Activated CD4-positive, alpha-beta memory T cell treated with anti-CD3 and anti-CD28 coated beads, Interleukin-2, amount 10 ng/mL, durations not matched to agents 7 days and 5 days (primary cell): ENCODE data around the gene LRRC47. TPM values are rescaled to one million over a fixed set of nuclear protein-coding genes. Genes with fewer than 3 reads are reported as not detected.

Experiments
- CTCF ChIA-PET: fragments of 350-600 bp; sonication (Branson Sonifier 250); formaldehyde crosslinking; loops from one replicate; lab custom pipeline; 2021; ENCODE audit warnings: antibody characterized with exemption, inconsistent platforms; lab: Charles Lee
- POLR2A ChIA-PET: fragments of 350-600 bp; sonication (Branson Sonifier 250); formaldehyde crosslinking; loops from one replicate; lab custom pipeline; 2021; ENCODE audit warnings: antibody characterized with exemption; lab: Charles Lee
- DNase-seq: peaks from one replicate; pipeline ENCODE4 v3.0.0-alpha.2; 2020
- H3K27ac Mint-ChIP-seq: one replicate; pipeline ENCODE4 v1.8.0; 2021; ENCODE audit warnings: mild to moderate bottlenecking, mixed read lengths
- H3K27me3 Mint-ChIP-seq: one replicate; pipeline ENCODE4 v1.8.0; 2021; ENCODE audit warnings: mixed read lengths
- H3K36me3 Mint-ChIP-seq: one replicate; pipeline ENCODE4 v1.8.0; 2021; ENCODE audit warnings: low read depth, mixed read lengths
- H3K4me1 Mint-ChIP-seq: one replicate; pipeline ENCODE4 v1.8.0; 2021; ENCODE audit warnings: mixed read lengths
- H3K4me3 Mint-ChIP-seq: one replicate; pipeline ENCODE4 v1.8.0; 2021; ENCODE audit warnings: mild to moderate bottlenecking, mixed read lengths
- H3K9me3 Mint-ChIP-seq: one replicate; pipeline ENCODE4 v1.8.0; 2021; ENCODE audit warnings: mixed read lengths
- total RNA-seq, 2 experiments: library from RNA; stranded (reverse); gene quantifications; one replicate each; pipeline ENCODE4 v1.2.3, GENCODE V29; 2021

Gene LRRC47
- total RNA-seq, 2 experiments from 2014 or later, result 32.4 to 33.5 TPM

- Mint-ChIP-seq H3K27me3 (no peaks in the 10 kb centered on the region), H3K4me1 (peaks cover 33% of the 10 kb centered on the region), H3K9me3 (no peaks in the 10 kb centered on the region), H3K27ac (no peak overlapping the region), H3K4me3 (no peak overlapping the region), H3K36me3 (peaks cover 4% of the 10 kb centered on the region)
- DNase-seq, result no peak
- ChIA-PET POLR2A (no interaction called here), CTCF (no interaction called here)
Measured at GRCh38 chr1:3744646-3745045, 51.7 kb downstream of the LRRC47 start.

- DNase-seq, result no peak
- Mint-ChIP-seq H3K27ac (no peak overlapping the region), H3K27me3 (no peaks in the 10 kb centered on the region)
Measured at GRCh38 chr1:3743826-3744225, 52.5 kb downstream of the LRRC47 start.

GRCh38 chr1:3743421-3743820 lies 52.9 kb downstream of the LRRC47 start:
- Mint-ChIP-seq H3K27me3 (no peaks in the 10 kb centered on the region), H3K27ac (no peak overlapping the region), H3K4me3 (no peak overlapping the region), H3K9me3 (no peaks in the 10 kb centered on the region), H3K4me1 (peaks cover 31% of the 10 kb centered on the region), H3K36me3 (peaks cover 4% of the 10 kb centered on the region)
- POLR2A ChIA-PET, result no interaction called here
- DNase-seq, result no peak
- CTCF ChIA-PET, result no interaction called here

More at GRCh38 chr1:3743826-3744225, 52.5 kb downstream of the LRRC47 start:
- CTCF ChIA-PET, result no interaction called here
- Mint-ChIP-seq H3K4me3 (no peak overlapping the region), H3K9me3 (no peaks in the 10 kb centered on the region), H3K4me1 (peaks cover 32% of the 10 kb centered on the region), H3K36me3 (peaks cover 4% of the 10 kb centered on the region)
- POLR2A ChIA-PET, result no interaction called here

- Mint-ChIP-seq H3K4me1 (peaks cover 23% of the 10 kb centered on the region), H3K9me3 (no peaks in the 10 kb centered on the region), H3K4me3 (no peak overlapping the region), H3K36me3 (peaks cover 4% of the 10 kb centered on the region), H3K27me3 (no peaks in the 10 kb centered on the region), H3K27ac (no peak overlapping the region)
- CTCF ChIA-PET, result no interaction called here
- POLR2A ChIA-PET, result no interaction called here
- no peak for DNase-seq
Measured at GRCh38 chr1:3742439-3743298, 53.6 kb downstream of the LRRC47 start.

- ChIA-PET CTCF (no interaction called here), POLR2A (no interaction called here)
- Mint-ChIP-seq H3K4me1 (peaks cover 22% of the 10 kb centered on the region), H3K9me3 (no peaks in the 10 kb centered on the region), H3K27me3 (no peaks in the 10 kb centered on the region), H3K4me3 (no peak overlapping the region), H3K36me3 (peaks cover 4% of the 10 kb centered on the region), H3K27ac (no peak overlapping the region)
- no peak for DNase-seq
Measured at GRCh38 chr1:3741566-3742438, 54.5 kb downstream of the LRRC47 start.

- ChIA-PET CTCF (no interaction called here), POLR2A (no interaction called here)
- no peak overlapping the region for H3K4me3 Mint-ChIP-seq
- H3K36me3 Mint-ChIP-seq, result peaks cover 4% of the 10 kb centered on the region
- no peak for DNase-seq
- peaks cover 16% of the 10 kb centered on the region for H3K4me1 Mint-ChIP-seq
- no peaks in the 10 kb centered on the region for H3K9me3 Mint-ChIP-seq
- H3K27ac Mint-ChIP-seq, result no peak overlapping the region
- H3K27me3 Mint-ChIP-seq, result no peaks in the 10 kb centered on the region
Measured at GRCh38 chr1:3740752-3741151, 55.5 kb downstream of the LRRC47 start.

GRCh38 chr1:3740042-3740441 lies 56.3 kb downstream of the LRRC47 start:
- no peaks in the 10 kb centered on the region for H3K9me3 Mint-ChIP-seq
- ChIA-PET CTCF (no interaction called here), POLR2A (no interaction called here)
- H3K4me1 Mint-ChIP-seq, result peaks cover 9% of the 10 kb centered on the region
- peaks cover 1% of the 10 kb centered on the region for H3K36me3 Mint-ChIP-seq
- no peak overlapping the region for H3K4me3 Mint-ChIP-seq
- H3K27me3 Mint-ChIP-seq, result no peaks in the 10 kb centered on the region
- no peak overlapping the region for H3K27ac Mint-ChIP-seq
- DNase-seq, result no peak

- CTCF ChIA-PET, result no interaction called here
- H3K4me3 Mint-ChIP-seq, result no peak overlapping the region
- H3K4me1 Mint-ChIP-seq, result peaks cover 5% of the 10 kb centered on the region
- no peaks in the 10 kb centered on the region for H3K27me3 Mint-ChIP-seq
- H3K9me3 Mint-ChIP-seq, result no peaks in the 10 kb centered on the region
- POLR2A ChIA-PET, result no interaction called here
- no peak for DNase-seq
- H3K36me3 Mint-ChIP-seq, result no peaks in the 10 kb centered on the region
- no peak overlapping the region for H3K27ac Mint-ChIP-seq
Measured at GRCh38 chr1:3738943-3739342, 57.4 kb downstream of the LRRC47 start.

GRCh38 chr1:3736708-3737107 lies 59.6 kb downstream of the LRRC47 start:
- Mint-ChIP-seq H3K27me3 (no peaks in the 10 kb centered on the region), H3K27ac (no peak overlapping the region), H3K4me1 (peaks cover 3% of the 10 kb centered on the region), H3K9me3 (no peaks in the 10 kb centered on the region), H3K36me3 (no peaks in the 10 kb centered on the region), H3K4me3 (no peak overlapping the region)
- ChIA-PET POLR2A (no interaction called here), CTCF (no interaction called here)
- DNase-seq, result no peak

- ChIA-PET POLR2A (no interaction called here), CTCF (no interaction called here)
- no peak overlapping the region for H3K4me3 Mint-ChIP-seq
- no peak overlapping the region for H3K27ac Mint-ChIP-seq
- no peak for DNase-seq
- no peaks in the 10 kb centered on the region for H3K27me3 Mint-ChIP-seq
- no peaks in the 10 kb centered on the region for H3K36me3 Mint-ChIP-seq
- no peaks in the 10 kb centered on the region for H3K9me3 Mint-ChIP-seq
- H3K4me1 Mint-ChIP-seq, result peaks cover 3% of the 10 kb centered on the region
Measured at GRCh38 chr1:3736131-3736561, 60.2 kb downstream of the LRRC47 start.

- DNase-seq, result no peak
- no peaks in the 10 kb centered on the region for H3K36me3 Mint-ChIP-seq
- H3K27ac Mint-ChIP-seq, result no peak overlapping the region
- ChIA-PET POLR2A (no interaction called here), CTCF (interaction anchor here (2.2 kb wide), 1 partner anchor 11 kb away, joined by 6 read pairs; no protein-coding TSS in a partner anchor)
- no peaks in the 10 kb centered on the region for H3K27me3 Mint-ChIP-seq
- H3K9me3 Mint-ChIP-seq, result no peaks in the 10 kb centered on the region
- H3K4me1 Mint-ChIP-seq, result peaks cover 3% of the 10 kb centered on the region
- H3K4me3 Mint-ChIP-seq, result no peak overlapping the region
Measured at GRCh38 chr1:3735688-3736087, 60.6 kb downstream of the LRRC47 start.

GRCh38 chr1:3735027-3735681 lies 61.1 kb downstream of the LRRC47 start:
- Mint-ChIP-seq H3K27me3 (no peaks in the 10 kb centered on the region), H3K4me3 (no peak overlapping the region), H3K36me3 (no peaks in the 10 kb centered on the region), H3K27ac (no peak overlapping the region), H3K9me3 (no peaks in the 10 kb centered on the region), H3K4me1 (peaks cover 3% of the 10 kb centered on the region)
- ChIA-PET CTCF (interaction anchor here (2.2 kb wide), 1 partner anchor 11 kb away, joined by 6 read pairs; no protein-coding TSS in a partner anchor), POLR2A (no interaction called here)
- no peak for DNase-seq

- Mint-ChIP-seq H3K4me1 (peaks cover 3% of the 10 kb centered on the region), H3K27ac (no peak overlapping the region), H3K36me3 (no peaks in the 10 kb centered on the region), H3K4me3 (no peak overlapping the region), H3K9me3 (no peaks in the 10 kb centered on the region), H3K27me3 (no peaks in the 10 kb centered on the region)
- no peak for DNase-seq
- ChIA-PET CTCF (interaction anchor here (2.2 kb wide), 1 partner anchor 10 kb away, joined by 6 read pairs; no protein-coding TSS in a partner anchor), POLR2A (no interaction called here)
Measured at GRCh38 chr1:3734602-3735001, 61.7 kb downstream of the LRRC47 start.
